ENCODE data around the gene MRGPRD. TPM values are rescaled to one million over a fixed set of nuclear protein-coding genes. Genes with fewer than 3 reads are reported as not detected.
A peak's percentile ranks its signal among the peaks of the same experiment; 100 is the strongest.

Gene MRGPRD
- total and polyA plus RNA-seq, 11 donors, result not detected

DNA sequence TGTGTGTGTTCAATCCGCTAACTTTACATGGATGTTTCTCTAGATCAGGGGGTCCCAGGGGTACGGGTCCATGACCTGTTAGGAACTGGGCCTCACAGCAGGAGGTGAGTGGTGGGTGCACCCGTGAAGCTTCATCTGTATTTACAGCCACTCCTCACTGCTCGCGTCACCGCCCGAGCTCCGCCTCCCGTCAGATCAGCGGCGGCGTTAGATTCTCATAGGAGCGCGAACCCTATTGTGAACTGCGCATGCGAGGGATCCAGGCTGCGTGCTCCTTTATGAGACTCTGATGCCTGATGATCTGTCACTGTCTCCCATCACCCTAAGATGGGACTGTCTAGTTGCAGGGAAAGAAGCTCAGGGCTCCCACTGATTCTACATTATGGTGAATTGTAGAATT, 31.9 kb downstream of the MRGPRD start:
- no peak overlapping the region for H3K27ac ChIP-seq
- TF ChIP-seq, protein P1, sequence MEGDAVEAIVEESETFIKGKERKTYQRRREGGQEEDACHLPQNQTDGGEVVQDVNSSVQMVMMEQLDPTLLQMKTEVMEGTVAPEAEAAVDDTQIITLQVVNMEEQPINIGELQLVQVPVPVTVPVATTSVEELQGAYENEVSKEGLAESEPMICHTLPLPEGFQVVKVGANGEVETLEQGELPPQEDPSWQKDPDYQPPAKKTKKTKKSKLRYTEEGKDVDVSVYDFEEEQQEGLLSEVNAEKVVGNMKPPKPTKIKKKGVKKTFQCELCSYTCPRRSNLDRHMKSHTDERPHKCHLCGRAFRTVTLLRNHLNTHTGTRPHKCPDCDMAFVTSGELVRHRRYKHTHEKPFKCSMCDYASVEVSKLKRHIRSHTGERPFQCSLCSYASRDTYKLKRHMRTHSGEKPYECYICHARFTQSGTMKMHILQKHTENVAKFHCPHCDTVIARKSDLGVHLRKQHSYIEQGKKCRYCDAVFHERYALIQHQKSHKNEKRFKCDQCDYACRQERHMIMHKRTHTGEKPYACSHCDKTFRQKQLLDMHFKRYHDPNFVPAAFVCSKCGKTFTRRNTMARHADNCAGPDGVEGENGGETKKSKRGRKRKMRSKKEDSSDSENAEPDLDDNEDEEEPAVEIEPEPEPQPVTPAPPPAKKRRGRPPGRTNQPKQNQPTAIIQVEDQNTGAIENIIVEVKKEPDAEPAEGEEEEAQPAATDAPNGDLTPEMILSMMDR (IDR thresholded peaks at IDR 0.05), result no peak
- TF ChIP-seq POLR2A (IDR thresholded peaks at IDR 0.05), result no peak
- ATAC-seq, result no peak
- H3K4me3 ChIP-seq, result no peak overlapping the region
- no peaks in the 10 kb centered on the region for H3K9me3 ChIP-seq
- DNase-seq, result no peak
- H3K27me3 ChIP-seq, result no peaks in the 10 kb centered on the region
- 94 to 95% (median 95%) methylated on average over 17 of the region's 17 CpGs for WGBS, 4 donors
- intact Hi-C loops (cut with DNase I), result no loop called here
- H3K36me3 ChIP-seq, result no peaks in the 10 kb centered on the region
- H3K4me1 ChIP-seq, result peaks cover 0 to 14% (median 2%) of the 10 kb centered on the region in 12 donors

DNA sequence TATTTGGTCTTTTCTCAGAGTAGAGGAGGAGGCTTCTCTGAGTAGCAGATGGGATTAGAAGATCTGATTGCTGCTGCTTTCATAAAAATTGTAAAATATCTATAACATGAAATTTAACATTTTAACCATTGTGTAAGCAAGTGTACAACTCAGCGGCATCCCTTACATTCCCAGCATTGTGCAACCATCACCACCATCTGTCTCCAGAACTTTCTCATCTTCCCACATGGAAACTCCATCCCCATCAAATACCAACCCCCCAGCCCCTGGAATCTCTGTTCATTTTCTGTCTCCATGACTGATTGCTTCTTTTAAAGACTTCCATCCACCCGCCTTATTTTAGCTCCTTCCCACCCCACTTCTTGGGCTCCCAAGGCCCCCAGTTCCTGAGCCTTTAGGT, 32.3 kb downstream of the MRGPRD start:
- DNase-seq (no peak), ATAC-seq (no peak)
- Histone ChIP-seq H3K4me3 (no peak overlapping the region), H3K4me1 (peaks cover 0 to 14% (median 2%) of the 10 kb centered on the region in 12 donors), H3K27ac (no peak overlapping the region), H3K9me3 (no peaks in the 10 kb centered on the region), H3K27me3 (no peaks in the 10 kb centered on the region), H3K36me3 (no peaks in the 10 kb centered on the region)
- TF ChIP-seq POLR2A (IDR thresholded peaks at IDR 0.05), result no peak
- TF ChIP-seq, protein P1 (IDR thresholded peaks at IDR 0.05), result no peak
- WGBS, 4 donors, result 70 to 91% (median 82%) methylated on average over 2 of the region's 2 CpGs
- intact Hi-C loops (cut with DNase I), result no loop called here

DNA sequence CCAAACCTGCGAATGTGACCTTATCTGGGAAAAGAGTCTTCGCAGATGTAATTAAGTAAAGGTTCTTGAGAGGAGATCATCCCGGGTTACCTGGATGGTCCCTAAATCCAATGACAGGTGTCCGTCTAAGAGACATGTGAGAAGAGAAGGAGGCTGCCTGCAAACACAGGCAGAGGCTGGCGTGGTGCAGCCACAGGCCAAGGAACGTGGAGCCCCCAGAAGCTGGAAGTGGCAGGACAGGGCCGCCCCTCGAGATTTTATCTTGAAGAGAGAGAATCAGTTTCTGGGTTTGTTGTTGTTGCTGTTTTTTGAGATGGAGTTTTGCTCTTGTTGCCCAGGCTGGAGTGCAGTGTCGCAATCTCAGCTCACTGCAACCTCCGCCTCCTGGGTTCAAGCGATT, 33.6 kb downstream of the MRGPRD start:
- ATAC-seq (no peak), DNase-seq (peak in 1 of 5 donors; percentile 48)
- intact Hi-C loops (cut with DNase I), result no loop called here
- TF ChIP-seq, protein P1 (IDR thresholded peaks at IDR 0.05), result no peak
- TF ChIP-seq POLR2A (IDR thresholded peaks at IDR 0.05), result no peak
- H3K27ac ChIP-seq, result peak overlapping the region in 1 of 12 donors; percentile 92
- no peaks in the 10 kb centered on the region for H3K9me3 ChIP-seq
- H3K36me3 ChIP-seq, result no peaks in the 10 kb centered on the region
- H3K4me3 ChIP-seq, result no peak overlapping the region
- H3K27me3 ChIP-seq, result no peaks in the 10 kb centered on the region
- WGBS, 4 donors, result 79 to 93% (median 86%) methylated on average over 8 to 11 of the region's 11 CpGs
- H3K4me1 ChIP-seq, result peaks cover 0 to 14% (median 2%) of the 10 kb centered on the region in 12 donors

DNA sequence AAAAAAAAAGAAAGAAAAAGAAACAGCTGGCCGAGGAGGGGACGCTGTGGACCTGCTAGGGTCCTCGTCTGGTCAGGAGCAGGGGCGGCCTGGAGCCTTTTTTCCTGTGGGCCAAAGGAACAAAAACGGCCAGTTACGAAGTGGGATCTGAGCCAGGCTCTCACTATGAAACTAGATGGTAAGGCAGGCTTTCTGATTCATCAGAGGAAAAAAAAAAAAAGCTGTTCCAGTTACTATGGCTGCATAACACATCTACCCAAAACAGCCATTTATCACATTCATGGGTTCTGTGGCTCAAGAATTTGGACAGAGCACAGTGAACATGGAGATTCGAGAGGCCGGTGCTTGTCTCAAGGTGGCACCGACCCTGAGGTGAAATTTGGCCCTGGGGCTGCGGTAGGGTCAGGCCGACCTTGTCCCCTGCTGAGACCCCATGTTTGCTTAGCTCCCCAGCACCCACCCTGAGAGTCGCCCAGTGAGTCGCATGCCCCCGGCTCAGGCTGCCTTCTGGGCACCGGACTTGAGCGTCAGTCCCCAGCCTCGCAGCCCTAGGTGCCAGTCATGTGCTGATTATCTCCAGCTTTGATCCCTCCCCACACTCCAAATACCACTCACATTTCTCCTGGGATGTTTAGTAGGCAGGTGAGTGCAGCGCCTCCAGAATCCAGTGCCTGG, 34.2 kb downstream of the MRGPRD start:
- H3K9me3 ChIP-seq, result no peaks in the 10 kb centered on the region
- peak overlapping the region in 1 of 12 donors; percentile 92 for H3K27ac ChIP-seq
- H3K27me3 ChIP-seq, result no peaks in the 10 kb centered on the region
- ATAC-seq (peak; percentile 40 to 56 (median 49)), DNase-seq (peak in 2 of 5 donors; percentile 22 to 24)
- no peak for TF ChIP-seq POLR2A (IDR thresholded peaks at IDR 0.05)
- TF ChIP-seq, protein P1 (IDR thresholded peaks at IDR 0.05), result no peak
- H3K36me3 ChIP-seq, result no peaks in the 10 kb centered on the region
- intact Hi-C loops (cut with DNase I), result no loop called here
- H3K4me3 ChIP-seq, result no peak overlapping the region
- WGBS, 4 donors, result 52 to 63% (median 61%) methylated on average over 18 of the region's 18 CpGs
- H3K4me1 ChIP-seq, result peaks cover 0 to 14% (median 2%) of the 10 kb centered on the region in 12 donors
